SK-N-SH (cell line): ENCODE results near the gene LCE3A. TPM values are rescaled to one million over a fixed set of nuclear protein-coding genes. Genes with fewer than 3 reads are reported as not detected.
A peak's percentile ranks its signal among the peaks of the same experiment; 100 is the strongest.

Source experiments
- CTCF ChIA-PET: fragments of 300-600, 350-600 bp; formaldehyde crosslinking; extraction: SDS; loops from one replicate; lab custom pipeline; 2021; lab: Yijun Ruan, JAX
- POLR2A ChIA-PET: fragments of 350-600 bp; sonication (Branson Sonifier 250); formaldehyde crosslinking; extraction: SDS; loops from one replicate; lab custom pipeline; 2020; ENCODE audit warnings: antibody characterized with exemption, inconsistent platforms; lab: Yijun Ruan, JAX
- DNase-seq: peaks from one replicate; pipeline ENCODE4 v3.0.0; 2012
- H2AFZ ChIP-seq: fragments of 200-600 bp; sonication (generic); 2 replicates; pipeline ENCODE4 v1.8.1; 2016; ENCODE audit warnings: antibody characterized with exemption, mild to moderate bottlenecking, low read depth
- H3F3A ChIP-seq: fragments of 200-600 bp; sonication (generic); replicated peaks from 2 replicates; pipeline ENCODE3; 2016; ENCODE audit warnings: antibody characterized with exemption, mild to moderate bottlenecking; ENCODE audit not compliant: insufficient read depth
- H3K27ac ChIP-seq, 2 experiments: fragments of 200-500 bp in 1 of 2; fragments of 200-600 bp in 1 of 2; sonication (Bioruptor generic) in 1 of 2; sonication (generic), shearing (Covaris generic) in 1 of 2; 2 replicates each; pipeline versions ENCODE4 v1.5.1 to v1.6.1; 2014 to 2016; ENCODE audit warnings: low read depth in 2 of 2, inconsistent platforms in 1 of 2, low read length in 1 of 2, mild to moderate bottlenecking in 1 of 2, mixed read lengths in 1 of 2
- H3K27me3 ChIP-seq: fragments of 200-600 bp; sonication (generic), shearing (Covaris generic); 2 replicates; pipeline ENCODE4 v1.6.1; 2016; ENCODE audit warnings: mixed run types; ENCODE audit not compliant: insufficient read depth
- H3K36me3 ChIP-seq, 2 experiments: fragments of 200-500 bp in 1 of 2; fragments of 200-600 bp in 1 of 2; sonication (Bioruptor generic) in 1 of 2; sonication (generic) in 1 of 2; replicated peaks in 1 of 2; 2 replicates each; pipeline versions ENCODE3 to v1.5.1; 2014 to 2016; ENCODE audit warnings: low read length in 1 of 2, mild to moderate bottlenecking in 1 of 2; ENCODE audit not compliant: insufficient read depth in 2 of 2, control insufficient read depth in 1 of 2
- H3K4me1 ChIP-seq, 2 experiments: fragments of 200-500 bp in 1 of 2; fragments of 200-600 bp in 1 of 2; sonication (Bioruptor generic) in 1 of 2; sonication (generic), shearing (Covaris generic) in 1 of 2; 2 replicates each; pipeline versions ENCODE4 v1.5.1 to v1.6.1; 2014 to 2016; ENCODE audit warnings: low read depth in 1 of 2, low read length in 1 of 2, mixed run types in 1 of 2; ENCODE audit not compliant: insufficient read depth in 2 of 2, control insufficient read depth in 1 of 2
- H3K4me2 ChIP-seq: fragments of 200-600 bp; sonication (generic), shearing (Covaris generic); 2 replicates; pipeline ENCODE4 v1.6.1; 2017; ENCODE audit warnings: mixed run types
- H3K4me3 ChIP-seq, 2 experiments: fragments of 200-500 bp in 1 of 2; fragments of 200-600 bp in 1 of 2; sonication (Bioruptor generic) in 1 of 2; sonication (generic), shearing (Covaris generic) in 1 of 2; 2 replicates each; pipeline versions ENCODE4 v1.5.1 to v1.8.1; 2014 to 2016; ENCODE audit warnings: low read depth in 2 of 2, inconsistent platforms in 1 of 2, low read length in 1 of 2, mild to moderate bottlenecking in 1 of 2, mixed read lengths in 1 of 2, moderate library complexity in 1 of 2
- H3K79me2 ChIP-seq: fragments of 200-600 bp; sonication (generic); 2 replicates; pipeline ENCODE4 v1.8.1; 2017; ENCODE audit warnings: mild to moderate bottlenecking; ENCODE audit not compliant: insufficient read depth
- H3K9ac ChIP-seq: fragments of 200-600 bp; sonication (generic); 2 replicates; pipeline ENCODE4 v1.6.1; 2017; ENCODE audit warnings: mixed run types
- H3K9me2 ChIP-seq: fragments of 200-600 bp; sonication (generic); 2 replicates; pipeline ENCODE4 v1.6.1; 2017; ENCODE audit warnings: mixed run types
- H3K9me3 ChIP-seq: fragments of 200-600 bp; sonication (generic); 2 replicates; pipeline ENCODE4 v1.6.1; 2017; ENCODE audit warnings: mixed run types, mild to moderate bottlenecking, moderate library complexity
- H4K20me1 ChIP-seq: fragments of 200-600 bp; sonication (generic); 2 replicates; pipeline ENCODE4 v1.6.1; 2017; ENCODE audit warnings: mild to moderate bottlenecking, mixed run types; ENCODE audit not compliant: insufficient read depth
- CHD2 ChIP-seq: fragments of 150-350 bp; IDR thresholded peaks from 2 replicates; pipeline ENCODE4 v1.6.1; 2018; ENCODE audit warnings: low read length; ENCODE audit not compliant: partially characterized antibody
- ELF1 ChIP-seq: IDR thresholded peaks from 2 replicates; pipeline ENCODE4 v1.4.0; 2012
- FOXJ3 ChIP-seq: sonication (generic); formaldehyde crosslinking; IDR thresholded peaks from 2 replicates; pipeline ENCODE4 v1.5.1; 2020; ENCODE audit warnings: mild to moderate bottlenecking, missing genetic modification reagents
- FOXM1 ChIP-seq: IDR thresholded peaks from 2 replicates; pipeline ENCODE4 v1.4.0; 2012; ENCODE audit warnings: low read depth, mild to moderate bottlenecking
- GABPA ChIP-seq: IDR thresholded peaks from 2 replicates; pipeline ENCODE4 v1.4.0; 2012; ENCODE audit warnings: low read depth, mild to moderate bottlenecking
- JUND ChIP-seq: IDR thresholded peaks from 2 replicates; pipeline ENCODE4 v1.4.0; 2012
- MXI1 ChIP-seq: IDR thresholded peaks from 2 replicates; pipeline ENCODE4 v1.6.1; 2012; ENCODE audit warnings: mild to moderate bottlenecking, low read depth, low read length, improper control_type of control experiment
- NRF1 ChIP-seq: IDR thresholded peaks from 2 replicates; pipeline ENCODE4 v1.6.1; 2012; ENCODE audit warnings: low read depth, mild to moderate bottlenecking, low read length
- RCOR1 ChIP-seq: fragments of 150-350 bp; IDR thresholded peaks from 2 replicates; pipeline ENCODE4 v1.6.1; 2017; ENCODE audit warnings: antibody characterized with exemption, low read length
- RXRA ChIP-seq: IDR thresholded peaks from 2 replicates; pipeline ENCODE4 v1.4.0; 2012; ENCODE audit warnings: low read depth, mild to moderate bottlenecking, borderline replicate concordance
- SMC3 ChIP-seq: IDR thresholded peaks from 2 replicates; pipeline ENCODE4 v1.6.1; 2012; ENCODE audit warnings: low read depth, low read length, improper control_type of control experiment
- TAF1 ChIP-seq: IDR thresholded peaks from 2 replicates; pipeline ENCODE4 v1.6.1; 2012; ENCODE audit warnings: low read depth, mild to moderate bottlenecking, low read length, moderate library complexity, borderline replicate concordance
- TCF12 ChIP-seq: IDR thresholded peaks from 2 replicates; pipeline ENCODE4 v1.4.0; 2012
- TEAD4 ChIP-seq: IDR thresholded peaks from 2 replicates; pipeline ENCODE4 v1.4.0; 2012; ENCODE audit warnings: mild to moderate bottlenecking, borderline replicate concordance; ENCODE audit not compliant: insufficient read depth
- YY1 ChIP-seq: IDR thresholded peaks from 2 replicates; pipeline ENCODE4 v1.4.0; 2012; ENCODE audit warnings: low read depth, mild to moderate bottlenecking
- WGBS: methylation state at CpG from one replicate; pipeline ENCODE4 v1.1.6; 2017; ENCODE audit warnings: low lambda C conversion rate; 5-methylcytosine and 5-hydroxymethylcytosine counted together
- polyA plus RNA-seq, 3 experiments: library from polyadenylated mRNA; depleted of rRNA; stranded (reverse); fragments of >200 nt; gene quantifications; 2 replicates each; pipeline ENCODE4 v1.2.3, GENCODE V29; 2012
- TF ChIP-seq, protein P1 (sequence below): fragments of 200-600 bp; sonication (generic); IDR thresholded peaks from 2 replicates; pipeline ENCODE4 v1.6.1; 2017; ENCODE audit warnings: antibody characterized with exemption, mild to moderate bottlenecking, moderate library complexity
- TF ChIP-seq, protein P2 (sequence below): fragments of 150-350 bp; IDR thresholded peaks from 2 replicates; pipeline ENCODE4 v1.6.1; 2017; ENCODE audit warnings: antibody characterized with exemption, low read length, low read depth, borderline replicate concordance
- TF ChIP-seq, protein P3 (sequence below): IDR thresholded peaks from 2 replicates; pipeline ENCODE4 v1.4.0; 2012; ENCODE audit warnings: low read depth
- TF ChIP-seq, protein P4 (sequence below): IDR thresholded peaks from 2 replicates; pipeline ENCODE4 v1.4.0; 2012; ENCODE audit warnings: low read depth, borderline replicate concordance
- TF ChIP-seq, protein P5 (sequence below): IDR thresholded peaks from 2 replicates; pipeline ENCODE4 v1.4.0; 2012; ENCODE audit warnings: low read depth, borderline replicate concordance
- TF ChIP-seq, protein P6 (sequence below): IDR thresholded peaks from 2 replicates; pipeline ENCODE4; 2012

The LCE3A gene
- polyA plus RNA-seq, 1 of the 3 experiments (the other 2 are of a cell fraction) = not detected

DNA sequence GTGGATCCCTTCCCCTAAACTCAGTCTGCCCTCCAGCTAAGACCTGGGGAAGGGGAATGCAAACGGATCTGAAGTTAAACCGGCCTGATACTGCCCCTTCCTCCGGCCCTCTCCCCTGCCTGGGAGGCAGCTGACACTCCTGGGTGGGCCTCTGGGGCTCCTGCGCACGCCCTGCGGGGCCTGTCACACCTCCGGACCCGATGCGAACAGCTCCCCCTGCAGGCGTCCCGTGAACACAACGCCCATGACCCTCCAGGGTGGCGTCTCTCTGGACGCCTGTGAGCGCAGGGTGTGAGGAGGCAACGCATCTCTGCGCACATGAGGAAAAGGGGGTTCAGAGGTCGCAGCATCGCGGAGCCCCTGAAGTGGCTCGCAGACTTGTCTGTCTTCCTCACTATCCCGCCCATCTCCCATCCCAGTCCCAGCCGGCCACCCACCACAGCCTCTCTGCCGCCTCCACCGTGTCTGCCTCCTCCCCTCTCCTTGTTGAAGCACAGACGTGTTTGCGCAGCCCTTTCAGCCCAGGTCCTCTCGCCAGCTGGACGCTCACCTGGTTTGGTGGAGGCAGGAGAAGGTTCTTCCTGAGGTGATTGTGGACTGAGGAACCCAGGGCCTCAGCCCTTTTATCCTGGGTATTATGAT is 421 bp upstream of the LCE3A start:
- WGBS = 7% methylated on average over 14 of the region's 29 CpGs
- TF ChIP-seq GABPA (no peak), MXI1 (no peak)
- TF ChIP-seq, protein P1, sequence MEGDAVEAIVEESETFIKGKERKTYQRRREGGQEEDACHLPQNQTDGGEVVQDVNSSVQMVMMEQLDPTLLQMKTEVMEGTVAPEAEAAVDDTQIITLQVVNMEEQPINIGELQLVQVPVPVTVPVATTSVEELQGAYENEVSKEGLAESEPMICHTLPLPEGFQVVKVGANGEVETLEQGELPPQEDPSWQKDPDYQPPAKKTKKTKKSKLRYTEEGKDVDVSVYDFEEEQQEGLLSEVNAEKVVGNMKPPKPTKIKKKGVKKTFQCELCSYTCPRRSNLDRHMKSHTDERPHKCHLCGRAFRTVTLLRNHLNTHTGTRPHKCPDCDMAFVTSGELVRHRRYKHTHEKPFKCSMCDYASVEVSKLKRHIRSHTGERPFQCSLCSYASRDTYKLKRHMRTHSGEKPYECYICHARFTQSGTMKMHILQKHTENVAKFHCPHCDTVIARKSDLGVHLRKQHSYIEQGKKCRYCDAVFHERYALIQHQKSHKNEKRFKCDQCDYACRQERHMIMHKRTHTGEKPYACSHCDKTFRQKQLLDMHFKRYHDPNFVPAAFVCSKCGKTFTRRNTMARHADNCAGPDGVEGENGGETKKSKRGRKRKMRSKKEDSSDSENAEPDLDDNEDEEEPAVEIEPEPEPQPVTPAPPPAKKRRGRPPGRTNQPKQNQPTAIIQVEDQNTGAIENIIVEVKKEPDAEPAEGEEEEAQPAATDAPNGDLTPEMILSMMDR = peak; percentile 36; the same call in 1 of the 2 replicates

DNA sequence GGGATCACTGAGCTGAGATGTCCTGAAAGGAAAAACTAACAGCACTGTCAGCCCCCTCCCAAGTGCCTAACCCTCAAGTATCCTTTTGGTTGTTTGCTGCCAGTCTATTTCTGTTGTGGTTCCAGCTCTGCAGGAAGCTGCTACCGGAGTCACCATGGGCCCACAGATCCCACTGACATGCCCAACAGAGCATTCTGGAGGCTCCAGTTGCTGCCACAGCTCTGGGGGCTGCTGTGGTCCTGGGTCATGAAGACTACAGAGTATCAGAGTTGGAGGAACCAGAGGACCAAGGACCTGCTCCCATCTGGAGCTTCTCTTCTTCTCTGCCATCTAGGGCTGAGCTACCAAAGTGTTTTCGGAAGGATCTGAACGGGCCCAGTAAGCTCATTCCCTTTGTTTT is 910 bp downstream of the LCE3A start:
- Histone ChIP-seq H3K9ac (no peak overlapping the region), H3K4me2 (no peak overlapping the region), H4K20me1 (no peaks in the 10 kb centered on the region), H3K79me2 (no peaks in the 10 kb centered on the region), H3K27me3 (no peaks in the 10 kb centered on the region), H3K9me2 (no peaks in the 10 kb centered on the region), H3K9me3 (peaks cover 9% of the 10 kb centered on the region; the same call in 1 of the 2 replicates), H3F3A (no peaks in the 10 kb centered on the region), H2AFZ (no peak overlapping the region), H3K36me3 (no peaks in the 10 kb centered on the region), H3K4me1 (no peaks in the 10 kb centered on the region), H3K27ac (no peak overlapping the region), H3K4me3 (no peak overlapping the region)
- TF ChIP-seq YY1 (no peak), GABPA (no peak), TAF1 (no peak), RCOR1 (no peak), NRF1 (no peak), CHD2 (no peak), JUND (no peak), ELF1 (no peak), TCF12 (no peak), FOXM1 (no peak), TEAD4 (no peak), RXRA (no peak), SMC3 (no peak), FOXJ3 (CRISPR knock-in tag) (no peak)
- TF ChIP-seq, protein P2, sequence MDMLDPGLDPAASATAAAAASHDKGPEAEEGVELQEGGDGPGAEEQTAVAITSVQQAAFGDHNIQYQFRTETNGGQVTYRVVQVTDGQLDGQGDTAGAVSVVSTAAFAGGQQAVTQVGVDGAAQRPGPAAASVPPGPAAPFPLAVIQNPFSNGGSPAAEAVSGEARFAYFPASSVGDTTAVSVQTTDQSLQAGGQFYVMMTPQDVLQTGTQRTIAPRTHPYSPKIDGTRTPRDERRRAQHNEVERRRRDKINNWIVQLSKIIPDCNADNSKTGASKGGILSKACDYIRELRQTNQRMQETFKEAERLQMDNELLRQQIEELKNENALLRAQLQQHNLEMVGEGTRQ = no peak
- TF ChIP-seq, protein P3, sequence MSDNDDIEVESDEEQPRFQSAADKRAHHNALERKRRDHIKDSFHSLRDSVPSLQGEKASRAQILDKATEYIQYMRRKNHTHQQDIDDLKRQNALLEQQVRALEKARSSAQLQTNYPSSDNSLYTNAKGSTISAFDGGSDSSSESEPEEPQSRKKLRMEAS = no peak
- TF ChIP-seq, protein P4, sequence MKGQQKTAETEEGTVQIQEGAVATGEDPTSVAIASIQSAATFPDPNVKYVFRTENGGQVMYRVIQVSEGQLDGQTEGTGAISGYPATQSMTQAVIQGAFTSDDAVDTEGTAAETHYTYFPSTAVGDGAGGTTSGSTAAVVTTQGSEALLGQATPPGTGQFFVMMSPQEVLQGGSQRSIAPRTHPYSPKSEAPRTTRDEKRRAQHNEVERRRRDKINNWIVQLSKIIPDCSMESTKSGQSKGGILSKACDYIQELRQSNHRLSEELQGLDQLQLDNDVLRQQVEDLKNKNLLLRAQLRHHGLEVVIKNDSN = no peak
- TF ChIP-seq, protein P5, sequence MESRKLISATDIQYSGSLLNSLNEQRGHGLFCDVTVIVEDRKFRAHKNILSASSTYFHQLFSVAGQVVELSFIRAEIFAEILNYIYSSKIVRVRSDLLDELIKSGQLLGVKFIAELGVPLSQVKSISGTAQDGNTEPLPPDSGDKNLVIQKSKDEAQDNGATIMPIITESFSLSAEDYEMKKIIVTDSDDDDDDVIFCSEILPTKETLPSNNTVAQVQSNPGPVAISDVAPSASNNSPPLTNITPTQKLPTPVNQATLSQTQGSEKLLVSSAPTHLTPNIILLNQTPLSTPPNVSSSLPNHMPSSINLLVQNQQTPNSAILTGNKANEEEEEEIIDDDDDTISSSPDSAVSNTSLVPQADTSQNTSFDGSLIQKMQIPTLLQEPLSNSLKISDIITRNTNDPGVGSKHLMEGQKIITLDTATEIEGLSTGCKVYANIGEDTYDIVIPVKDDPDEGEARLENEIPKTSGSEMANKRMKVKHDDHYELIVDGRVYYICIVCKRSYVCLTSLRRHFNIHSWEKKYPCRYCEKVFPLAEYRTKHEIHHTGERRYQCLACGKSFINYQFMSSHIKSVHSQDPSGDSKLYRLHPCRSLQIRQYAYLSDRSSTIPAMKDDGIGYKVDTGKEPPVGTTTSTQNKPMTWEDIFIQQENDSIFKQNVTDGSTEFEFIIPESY = no peak
- TF ChIP-seq, protein P6, sequence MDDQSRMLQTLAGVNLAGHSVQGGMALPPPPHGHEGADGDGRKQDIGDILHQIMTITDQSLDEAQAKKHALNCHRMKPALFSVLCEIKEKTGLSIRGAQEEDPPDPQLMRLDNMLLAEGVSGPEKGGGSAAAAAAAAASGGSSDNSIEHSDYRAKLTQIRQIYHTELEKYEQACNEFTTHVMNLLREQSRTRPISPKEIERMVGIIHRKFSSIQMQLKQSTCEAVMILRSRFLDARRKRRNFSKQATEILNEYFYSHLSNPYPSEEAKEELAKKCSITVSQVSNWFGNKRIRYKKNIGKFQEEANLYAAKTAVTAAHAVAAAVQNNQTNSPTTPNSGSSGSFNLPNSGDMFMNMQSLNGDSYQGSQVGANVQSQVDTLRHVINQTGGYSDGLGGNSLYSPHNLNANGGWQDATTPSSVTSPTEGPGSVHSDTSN = no peak
- CTCF ChIA-PET = interaction anchor here (1.0 to 2.2 kb wide), 3 partner anchors 26 to 127 kb away, joined by 3 to 7 read pairs (median 3); no protein-coding TSS in a partner anchor
- POLR2A ChIA-PET = no interaction called here
- 3% methylated on average over 3 of the region's 3 CpGs for WGBS
- no peak for DNase-seq

More for the DNA sequence above, 421 bp upstream of the LCE3A start:
- peak; percentile 37 for DNase-seq
- Histone ChIP-seq H2AFZ (no peak overlapping the region), H3K4me2 (no peak overlapping the region), H3K9me3 (peaks cover 3% of the 10 kb centered on the region; the same call in 1 of the 2 replicates), H3K27me3 (no peaks in the 10 kb centered on the region), H3K27ac (no peak overlapping the region), H3K9me2 (no peaks in the 10 kb centered on the region), H3K79me2 (no peaks in the 10 kb centered on the region), H3K4me1 (no peaks in the 10 kb centered on the region), H3K4me3 (no peak overlapping the region), H3K36me3 (no peaks in the 10 kb centered on the region), H3F3A (no peaks in the 10 kb centered on the region), H4K20me1 (no peaks in the 10 kb centered on the region), H3K9ac (no peak overlapping the region)
- ChIA-PET POLR2A (no interaction called here), CTCF (interaction anchor here (2.2 kb wide), 1 partner anchor 31 kb away, joined by 7 read pairs; no protein-coding TSS in a partner anchor)
